NCI-H460 (cell line): ENCODE data around the gene KRTAP20-4. TPM values are rescaled to one million over a fixed set of nuclear protein-coding genes. Genes with fewer than 3 reads are reported as not detected.

Source experiments
- DNase-seq: peaks from one replicate; pipeline ENCODE4 v3.0.0-alpha.2; 2016; ENCODE audit warnings: low read depth; ENCODE audit errors: extremely low read depth
- small RNA-seq, 2 experiments: library from RNA; depleted of rRNA; stranded (forward); fragments of <200 nt; gene quantifications; one replicate each; pipeline ENCODE3, GENCODE V24; 2014
- total RNA-seq: library from RNA; depleted of rRNA; stranded (reverse); fragments of >200 nt; shearing (Covaris generic); gene quantifications from 2 replicates; pipeline ENCODE4 v1.2.3, GENCODE V29; 2014; rRNA removed

The KRTAP20-4 gene
- total RNA-seq, 1 experiment from 2014 or later, result not detected

GRCh38 chr21:30646904-30647414, 26.5 kb downstream of the KRTAP20-4 start:
- no peak for DNase-seq

GRCh38 chr21:30652891-30653290, 32.5 kb downstream of the KRTAP20-4 start:
- DNase-seq, result no peak

GRCh38 chr21:30668776-30669175, 48.3 kb downstream of the KRTAP20-4 start:
- DNase-seq, result no peak

Small RNA genes within 50 kb of the gene (small RNA-seq; reads per million reads assigned to genes)
- gene KRTAP20-1, result 0 reads per million in 2 experiments
- 0 reads per million in 2 experiments for gene KRTAP20-3
- 0 reads per million in 2 experiments for gene KRTAP20-4
- 0 reads per million in 2 experiments for gene KRTAP22-1
- gene KRTAP22-2, result 0 reads per million in 2 experiments

Other genes starting within 250 kb of the KRTAP20-4 start
- not detected in 2 replicates for gene KRTAP13-2, start 248.4 kb upstream of the KRTAP20-4 start, total RNA-seq
- not detected in 2 replicates for gene KRTAP13-1, start 224.6 kb upstream of the KRTAP20-4 start, total RNA-seq
- gene KRTAP13-3, start 194.7 kb upstream of the KRTAP20-4 start, total RNA-seq, result not detected in 2 replicates
- gene KRTAP13-4, start 190.4 kb upstream of the KRTAP20-4 start, total RNA-seq, result not detected in 2 replicates
- not detected in 2 replicates for gene KRTAP15-1, start 180.4 kb upstream of the KRTAP20-4 start, total RNA-seq
- not detected in 2 replicates for gene KRTAP19-1, start 140.3 kb upstream of the KRTAP20-4 start, total RNA-seq
- gene KRTAP19-2, start 133.2 kb upstream of the KRTAP20-4 start, total RNA-seq, result not detected in 2 replicates
- not detected in 2 replicates for gene KRTAP19-3, start 128.6 kb upstream of the KRTAP20-4 start, total RNA-seq
- gene KRTAP19-4, start 123.5 kb upstream of the KRTAP20-4 start, total RNA-seq, result not detected in 2 replicates
- gene KRTAP19-5, start 118.5 kb upstream of the KRTAP20-4 start, total RNA-seq, result not detected in 2 replicates
- gene KRTAP19-6, start 78.8 kb upstream of the KRTAP20-4 start, total RNA-seq, result not detected in 2 replicates
- gene KRTAP19-7, start 59.3 kb upstream of the KRTAP20-4 start, total RNA-seq, result not detected in 2 replicates
- not detected in 2 replicates for gene KRTAP22-2, start 30.2 kb upstream of the KRTAP20-4 start, total RNA-seq
- gene KRTAP6-3, start 28.2 kb upstream of the KRTAP20-4 start, total RNA-seq, result not detected in 2 replicates
- not detected in 2 replicates for gene KRTAP6-2, start 21.7 kb upstream of the KRTAP20-4 start, total RNA-seq
- not detected in 2 replicates for gene KRTAP22-1, start 19.5 kb upstream of the KRTAP20-4 start, total RNA-seq
- gene KRTAP6-1, start 6.7 kb upstream of the KRTAP20-4 start, total RNA-seq, result not detected in 2 replicates
- not detected in 2 replicates for gene KRTAP20-1, start 4.2 kb upstream of the KRTAP20-4 start, total RNA-seq
- not detected in 2 replicates for gene KRTAP20-2, start 14.6 kb downstream of the KRTAP20-4 start, total RNA-seq
- gene KRTAP20-3, start 22.2 kb downstream of the KRTAP20-4 start, total RNA-seq, result not detected in 2 replicates
- not detected in 2 replicates for gene KRTAP21-3, start 98.2 kb downstream of the KRTAP20-4 start, total RNA-seq
- gene KRTAP21-2, start 126.6 kb downstream of the KRTAP20-4 start, total RNA-seq, result not detected in 2 replicates
- not detected in 2 replicates for gene KRTAP21-1, start 134.8 kb downstream of the KRTAP20-4 start, total RNA-seq
- not detected in 2 replicates for gene KRTAP8-1, start 192.6 kb downstream of the KRTAP20-4 start, total RNA-seq
- not detected in 2 replicates for gene KRTAP7-1, start 209.1 kb downstream of the KRTAP20-4 start, total RNA-seq